Activated CD4-positive, alpha-beta memory T cell treated with anti-CD3 and anti-CD28 coated beads, Interleukin-2, amount 10 ng/mL, durations not matched to agents 7 days and 5 days (primary cell): ENCODE measurements around the gene FAM110A. TPM values are rescaled to one million over a fixed set of nuclear protein-coding genes. Genes with fewer than 3 reads are reported as not detected.
A peak's percentile ranks its signal among the peaks of the same experiment; 100 is the strongest.

Source experiments
- CTCF ChIA-PET: fragments of 350-600 bp; sonication (Branson Sonifier 250); formaldehyde crosslinking; loops from one replicate; lab custom pipeline; 2021; ENCODE audit warnings: antibody characterized with exemption, inconsistent platforms; lab: Charles Lee
- POLR2A ChIA-PET: fragments of 350-600 bp; sonication (Branson Sonifier 250); formaldehyde crosslinking; loops from one replicate; lab custom pipeline; 2021; ENCODE audit warnings: antibody characterized with exemption; lab: Charles Lee
- DNase-seq: peaks from one replicate; pipeline ENCODE4 v3.0.0-alpha.2; 2020
- H3K27ac Mint-ChIP-seq: one replicate; pipeline ENCODE4 v1.8.0; 2021; ENCODE audit warnings: mild to moderate bottlenecking, mixed read lengths
- H3K27me3 Mint-ChIP-seq: one replicate; pipeline ENCODE4 v1.8.0; 2021; ENCODE audit warnings: mixed read lengths
- H3K36me3 Mint-ChIP-seq: one replicate; pipeline ENCODE4 v1.8.0; 2021; ENCODE audit warnings: low read depth, mixed read lengths
- H3K4me1 Mint-ChIP-seq: one replicate; pipeline ENCODE4 v1.8.0; 2021; ENCODE audit warnings: mixed read lengths
- H3K4me3 Mint-ChIP-seq: one replicate; pipeline ENCODE4 v1.8.0; 2021; ENCODE audit warnings: mild to moderate bottlenecking, mixed read lengths
- H3K9me3 Mint-ChIP-seq: one replicate; pipeline ENCODE4 v1.8.0; 2021; ENCODE audit warnings: mixed read lengths
- total RNA-seq, 2 experiments: library from RNA; stranded (reverse); gene quantifications; one replicate each; pipeline ENCODE4 v1.2.3, GENCODE V29; 2021

Gene FAM110A
- total RNA-seq, 2 experiments from 2014 or later = 34.7 to 35.9 TPM

- CTCF ChIA-PET = interaction anchor here (1.0 kb wide), 1 partner anchor 21 kb away, joined by 3 read pairs; no protein-coding TSS in a partner anchor
- Mint-ChIP-seq H3K9me3 (no peaks in the 10 kb centered on the region), H3K4me3 (no peak overlapping the region), H3K4me1 (peaks cover 62% of the 10 kb centered on the region), H3K36me3 (peaks cover 30% of the 10 kb centered on the region), H3K27ac (no peak overlapping the region), H3K27me3 (no peaks in the 10 kb centered on the region)
- no peak for DNase-seq
- POLR2A ChIA-PET = no interaction called here
Measured at GRCh38 chr20:839626-840025, 6.1 kb downstream of the FAM110A start.

GRCh38 chr20:840503-840857, 7.0 kb downstream of the FAM110A start:
- CTCF ChIA-PET = no interaction called here
- Mint-ChIP-seq H3K27ac (no peak overlapping the region), H3K27me3 (no peaks in the 10 kb centered on the region), H3K4me3 (peak overlapping the region; percentile 35), H3K9me3 (no peaks in the 10 kb centered on the region), H3K36me3 (peaks cover 32% of the 10 kb centered on the region), H3K4me1 (peaks cover 57% of the 10 kb centered on the region)
- POLR2A ChIA-PET = no interaction called here
- DNase-seq = no peak

DNA sequence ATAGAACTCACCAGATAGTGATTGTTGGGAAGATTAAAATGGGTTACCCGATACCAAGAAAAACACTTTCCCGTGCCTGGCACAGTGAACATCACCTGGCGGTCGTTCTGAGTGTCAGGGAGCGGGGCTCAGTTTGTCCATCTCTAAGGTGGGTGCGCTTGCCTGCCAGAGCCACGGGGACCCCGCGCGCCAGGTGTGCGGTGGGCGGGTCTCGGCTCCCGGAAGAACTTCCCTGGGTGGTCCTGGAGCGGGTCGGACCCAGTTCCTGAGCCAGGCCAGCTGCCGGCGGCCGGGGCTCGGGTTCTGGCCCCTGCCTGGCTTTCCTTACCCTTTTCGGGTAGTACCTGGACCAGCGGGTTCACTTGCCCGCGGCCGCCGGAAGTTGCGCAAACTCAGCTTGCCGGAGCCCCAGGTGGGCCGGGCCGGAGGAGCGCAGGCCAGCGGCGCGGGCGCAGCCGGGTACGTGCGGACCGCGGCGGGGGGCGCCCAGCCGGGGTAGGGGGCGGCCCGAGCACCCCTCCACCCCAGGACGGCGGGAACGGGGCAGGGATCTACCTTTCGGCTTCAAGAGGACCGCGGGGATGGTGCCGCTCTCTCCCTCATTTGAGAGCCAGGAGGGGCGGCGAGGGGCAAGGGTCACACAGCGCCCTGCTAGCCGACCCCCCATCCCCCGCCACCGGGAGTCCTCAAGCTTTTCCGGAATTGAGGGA, 7.5 kb downstream of the FAM110A start:
- Mint-ChIP-seq H3K4me1 (peaks cover 57% of the 10 kb centered on the region), H3K9me3 (no peaks in the 10 kb centered on the region), H3K36me3 (peaks cover 38% of the 10 kb centered on the region), H3K4me3 (peak overlapping the region; percentile 35), H3K27me3 (no peaks in the 10 kb centered on the region), H3K27ac (no peak overlapping the region)
- no peak for DNase-seq
- POLR2A ChIA-PET = no interaction called here
- CTCF ChIA-PET = interaction anchor here (0.8 kb wide), 1 partner anchor 22 kb away, joined by 4 read pairs; no protein-coding TSS in a partner anchor

- POLR2A ChIA-PET = interaction anchor here (6.7 kb wide), 1 partner anchor 8 kb away, joined by 92 read pairs; the partner anchor contains the start of gene FAM110A
- DNase-seq = no peak
- H3K27ac Mint-ChIP-seq = no peak overlapping the region
- H3K4me1 Mint-ChIP-seq = peaks cover 59% of the 10 kb centered on the region
- H3K4me3 Mint-ChIP-seq = no peak overlapping the region
- H3K36me3 Mint-ChIP-seq = peaks cover 38% of the 10 kb centered on the region
- CTCF ChIA-PET = interaction anchor here (0.8 kb wide), 1 partner anchor 23 kb away, joined by 4 read pairs; no protein-coding TSS in a partner anchor
- H3K9me3 Mint-ChIP-seq = no peaks in the 10 kb centered on the region
- H3K27me3 Mint-ChIP-seq = no peaks in the 10 kb centered on the region
Measured at GRCh38 chr20:841568-842546, 8.3 kb downstream of the FAM110A start.

- ChIA-PET POLR2A (interaction anchor here (6.7 kb wide), 1 partner anchor 8 kb away, joined by 92 read pairs; the partner anchor contains the start of gene FAM110A), CTCF (no interaction called here)
- Mint-ChIP-seq H3K4me1 (peaks cover 59% of the 10 kb centered on the region), H3K27ac (no peak overlapping the region), H3K4me3 (no peak overlapping the region), H3K9me3 (no peaks in the 10 kb centered on the region), H3K27me3 (no peaks in the 10 kb centered on the region), H3K36me3 (peaks cover 39% of the 10 kb centered on the region)
- no peak for DNase-seq
Measured at GRCh38 chr20:842547-842940, 9.0 kb downstream of the FAM110A start.

DNA sequence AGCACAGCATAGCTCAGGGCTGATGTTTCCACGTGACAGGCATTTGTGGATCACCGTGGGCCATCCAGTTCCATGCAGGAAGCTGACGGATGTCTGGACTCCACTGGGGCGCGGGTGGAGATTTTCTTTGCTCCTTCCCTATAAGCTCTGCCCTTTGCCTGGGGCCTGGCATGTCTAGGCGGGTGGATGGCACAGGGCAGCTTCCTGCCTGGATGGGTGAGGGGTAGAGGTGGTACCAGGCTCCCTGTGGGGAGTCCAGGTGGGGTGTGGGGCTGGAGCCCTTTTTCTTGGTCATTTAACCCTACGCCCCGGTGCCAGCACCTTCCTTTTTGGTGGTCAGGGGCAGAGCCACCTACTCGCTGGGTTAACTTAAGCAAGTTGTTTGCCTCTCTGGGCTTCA, 10.4 kb downstream of the FAM110A start:
- DNase-seq = no peak
- Mint-ChIP-seq H3K27ac (peak overlapping the region; percentile 69), H3K36me3 (peaks cover 35% of the 10 kb centered on the region), H3K9me3 (no peaks in the 10 kb centered on the region), H3K4me3 (no peak overlapping the region), H3K27me3 (no peaks in the 10 kb centered on the region), H3K4me1 (peaks cover 56% of the 10 kb centered on the region)
- ChIA-PET CTCF (interaction anchor here (0.6 to 2.8 kb wide), 9 partner anchors 11 to 766 kb away, joined by 3 to 14 read pairs (median 3); partner anchors contain the start of gene FAM110A), POLR2A (interaction anchor here (0.8 to 6.7 kb wide), 4 partner anchors 10 to 38 kb away, joined by 3 to 92 read pairs (median 4); partner anchors contain the start of gene FAM110A)

DNA sequence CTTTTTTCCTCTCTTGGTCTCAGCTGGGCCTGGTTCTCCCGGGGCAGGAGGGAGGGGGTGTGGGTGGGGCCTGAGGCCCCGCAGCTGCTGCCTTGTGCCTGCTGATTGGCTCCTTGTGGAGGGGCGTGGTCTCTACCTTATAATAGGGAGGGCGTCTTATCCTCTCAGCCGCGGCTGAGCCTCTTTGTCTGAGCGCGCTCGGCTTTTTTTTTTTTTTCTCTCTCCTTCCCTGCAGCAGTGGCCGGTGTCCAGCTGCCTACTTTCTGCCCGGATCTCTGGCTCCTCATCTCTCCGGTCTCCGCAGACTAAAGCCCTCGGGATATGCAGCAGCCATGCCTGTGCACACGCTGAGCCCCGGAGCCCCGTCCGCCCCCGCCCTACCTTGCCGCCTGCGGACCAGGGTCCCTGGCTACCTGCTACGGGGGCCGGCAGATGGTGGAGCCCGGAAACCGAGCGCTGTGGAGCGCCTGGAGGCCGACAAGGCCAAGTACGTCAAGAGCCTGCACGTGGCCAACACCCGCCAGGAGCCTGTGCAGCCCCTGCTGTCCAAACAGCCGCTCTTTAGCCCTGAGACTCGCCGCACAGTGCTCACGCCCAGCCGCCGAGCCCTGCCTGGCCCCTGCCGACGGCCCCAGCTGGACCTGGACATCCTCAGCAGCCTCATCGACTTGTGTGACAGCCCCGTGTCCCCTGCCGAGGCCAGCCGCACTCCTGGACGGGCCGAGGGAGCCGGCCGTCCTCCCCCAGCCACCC, 11.1 kb downstream of the FAM110A start:
- peak; percentile 91 for DNase-seq
- peak overlapping the region; percentile 89 for H3K4me3 Mint-ChIP-seq
- peak overlapping the region; percentile 69 for H3K27ac Mint-ChIP-seq
- H3K27me3 Mint-ChIP-seq = no peaks in the 10 kb centered on the region
- no peaks in the 10 kb centered on the region for H3K9me3 Mint-ChIP-seq
- CTCF ChIA-PET = interaction anchor here (0.6 to 2.8 kb wide), 8 partner anchors 11 to 766 kb away, joined by 3 to 14 read pairs (median 3); partner anchors contain the start of gene FAM110A
- POLR2A ChIA-PET = interaction anchor here (0.8 to 6.7 kb wide), 6 partner anchors 10 to 277 kb away, joined by 3 to 92 read pairs (median 4); partner anchors contain the start of gene FAM110A
- peaks cover 30% of the 10 kb centered on the region for H3K36me3 Mint-ChIP-seq
- H3K4me1 Mint-ChIP-seq = peaks cover 54% of the 10 kb centered on the region

DNA sequence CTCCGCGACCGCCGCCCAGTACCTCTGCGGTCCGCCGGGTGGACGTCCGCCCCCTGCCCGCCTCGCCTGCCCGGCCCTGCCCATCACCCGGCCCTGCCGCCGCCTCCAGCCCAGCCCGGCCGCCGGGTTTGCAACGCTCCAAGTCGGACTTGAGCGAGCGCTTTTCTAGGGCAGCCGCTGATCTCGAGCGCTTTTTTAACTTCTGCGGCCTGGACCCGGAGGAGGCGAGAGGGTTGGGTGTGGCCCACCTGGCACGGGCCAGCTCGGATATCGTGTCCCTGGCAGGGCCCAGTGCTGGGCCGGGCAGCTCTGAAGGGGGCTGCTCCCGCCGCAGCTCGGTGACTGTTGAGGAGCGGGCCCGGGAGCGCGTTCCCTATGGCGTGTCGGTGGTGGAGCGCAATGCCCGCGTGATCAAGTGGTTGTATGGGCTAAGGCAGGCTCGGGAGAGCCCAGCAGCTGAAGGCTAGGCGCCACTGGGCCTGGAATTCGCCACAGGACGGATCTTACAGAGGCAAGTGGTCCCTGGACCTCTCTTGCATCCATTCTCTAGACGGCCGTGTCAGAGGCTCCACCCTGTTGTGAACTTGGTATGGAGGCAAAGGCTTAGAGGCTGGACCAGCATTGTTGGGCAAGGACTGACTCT, 11.8 kb downstream of the FAM110A start:
- H3K4me1 Mint-ChIP-seq = peaks cover 56% of the 10 kb centered on the region
- peaks cover under 1% of the 10 kb centered on the region for H3K9me3 Mint-ChIP-seq
- H3K36me3 Mint-ChIP-seq = peaks cover 29% of the 10 kb centered on the region
- CTCF ChIA-PET = interaction anchor here (2.8 kb wide), 1 partner anchor 12 kb away, joined by 14 read pairs; the partner anchor contains the start of gene FAM110A
- POLR2A ChIA-PET = interaction anchor here (0.9 to 6.7 kb wide), 4 partner anchors 11 to 277 kb away, joined by 3 to 92 read pairs (median 8); partner anchors contain the start of gene FAM110A
- H3K27me3 Mint-ChIP-seq = no peaks in the 10 kb centered on the region
- peak overlapping the region; percentile 87 for H3K27ac Mint-ChIP-seq
- H3K4me3 Mint-ChIP-seq = peak overlapping the region; percentile 89
- DNase-seq = no peak

GRCh38 chr20:845941-846893, 12.7 kb downstream of the FAM110A start:
- Mint-ChIP-seq H3K36me3 (peaks cover 35% of the 10 kb centered on the region), H3K9me3 (peaks cover 6% of the 10 kb centered on the region), H3K27ac (peak overlapping the region; percentile 87), H3K4me3 (peak overlapping the region; percentile 89), H3K4me1 (peaks cover 60% of the 10 kb centered on the region), H3K27me3 (no peaks in the 10 kb centered on the region)
- POLR2A ChIA-PET = interaction anchor here (1.0 to 6.7 kb wide), 5 partner anchors 8 to 16 kb away, joined by 5 to 92 read pairs (median 11); partner anchors contain the start of gene FAM110A
- no peak for DNase-seq
- CTCF ChIA-PET = interaction anchor here (0.8 to 2.8 kb wide), 9 partner anchors 12 to 110 kb away, joined by 3 to 14 read pairs (median 4); partner anchors contain the start of gene FAM110A

- DNase-seq = peak; percentile 73
- ChIA-PET POLR2A (interaction anchor here (1.0 to 6.7 kb wide), 5 partner anchors 9 to 17 kb away, joined by 5 to 92 read pairs (median 11); partner anchors contain the start of gene FAM110A), CTCF (interaction anchor here (0.8 to 1.7 kb wide), 8 partner anchors 12 to 109 kb away, joined by 3 to 13 read pairs (median 4); partner anchors contain the start of gene FAM110A)
- Mint-ChIP-seq H3K27ac (peak overlapping the region; percentile 87), H3K4me3 (peak overlapping the region; percentile 89), H3K27me3 (no peaks in the 10 kb centered on the region), H3K4me1 (peaks cover 64% of the 10 kb centered on the region), H3K36me3 (peaks cover 39% of the 10 kb centered on the region), H3K9me3 (peaks cover 6% of the 10 kb centered on the region)
Measured at GRCh38 chr20:846894-847278, 13.4 kb downstream of the FAM110A start.
